ENCODE results near the gene STARD13. TPM values are rescaled to one million over a fixed set of nuclear protein-coding genes. Genes with fewer than 3 reads are reported as not detected.

STARD13 gene
- total RNA-seq, 1 experiment from 2014 or later: 26.6 TPM

GRCh38 chr13:33199289-33199850 lies 86.2 kb downstream of the STARD13 start:
- peaks cover 68% of the 10 kb centered on the region for H3K79me2 ChIP-seq (ENCODE audit: low read length)
- no peaks in the 10 kb centered on the region for H3K9me3 ChIP-seq (ENCODE audit: low read length)
- intact Hi-C loops (cut with micrococcal nuclease): no loop called here

DNA sequence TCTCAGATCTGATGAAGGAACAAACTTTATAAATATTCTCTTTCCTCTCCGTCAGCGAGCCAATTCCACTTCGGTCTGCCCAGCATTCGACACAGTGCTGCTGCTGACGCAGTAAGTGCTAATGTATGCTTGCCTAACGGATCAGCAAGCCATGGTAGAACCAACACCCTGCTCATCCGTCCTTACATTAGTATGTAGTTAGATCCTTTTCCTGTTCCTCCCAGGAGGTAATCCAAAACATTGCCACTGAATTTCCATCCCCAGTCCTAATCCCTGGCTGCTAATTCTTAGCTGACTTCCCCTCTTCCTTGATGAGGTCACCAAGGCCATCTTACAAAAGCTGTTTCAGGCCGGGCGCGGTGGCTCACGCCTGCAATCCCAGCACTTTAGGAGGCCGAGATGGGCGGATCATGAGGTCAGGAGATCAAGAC lies 88.0 kb downstream of the STARD13 start:
- Histone ChIP-seq H2AFZ (ENCODE audit: low read length) (no peak overlapping the region), H3K79me2 (ENCODE audit: low read length) (peaks cover 68% of the 10 kb centered on the region), H3K4me3 (ENCODE audit: low read length) (no peak overlapping the region), H3K27me3 (ENCODE audit: low read length) (no peaks in the 10 kb centered on the region), H3K9me3 (ENCODE audit: low read length) (no peaks in the 10 kb centered on the region), H3K4me1 (ENCODE audit: insufficient read depth, low read length) (peaks cover 15% of the 10 kb centered on the region), H3K9me2 (replicated peaks; ENCODE audit: low read length) (no peaks in the 10 kb centered on the region), H3K9ac (ENCODE audit: low read length) (no peak overlapping the region), H3K27ac (ENCODE audit: low read length) (no peak overlapping the region), H3K4me2 (ENCODE audit: low read length) (no peak overlapping the region), H3F3A (ENCODE audit: low read length, unreplicated experiment) (peaks cover 3% of the 10 kb centered on the region), H4K20me1 (ENCODE audit: low read length) (no peaks in the 10 kb centered on the region), H3K36me3 (ENCODE audit: low read depth, low read length) (no peaks in the 10 kb centered on the region)
- no peak for TF ChIP-seq EZH2phosphoT487 (IDR thresholded peaks at IDR 0.05; ENCODE audit: borderline replicate concordance, low read length)
- TF ChIP-seq EZH2 (IDR thresholded peaks at IDR 0.05; ENCODE audit: low read length, unreplicated experiment): no peak
- no peak for TF ChIP-seq CTCF (conservative IDR thresholded peaks at IDR 0.05; ENCODE audit: low read depth, low read length)
- ChIA-PET POLR2A (ENCODE audit: unreplicated experiment) (no interaction called here), CTCF (no interaction called here)
- DNase-seq (no peak), ATAC-seq (no peak)
- intact Hi-C loops (cut with micrococcal nuclease): no loop called here
- BruUV-seq (replicated peaks): no TSS peak

More at GRCh38 chr13:33199289-33199850, 86.2 kb downstream of the STARD13 start:
- no peak overlapping the region for H3K9ac ChIP-seq (ENCODE audit: low read length)
- no peak overlapping the region for H2AFZ ChIP-seq (ENCODE audit: low read length)
- no peak overlapping the region for H3K4me2 ChIP-seq (ENCODE audit: low read length)
- no peak overlapping the region for H3K27ac ChIP-seq (ENCODE audit: low read length)
- H4K20me1 ChIP-seq (ENCODE audit: low read length): no peaks in the 10 kb centered on the region
- peaks cover 3% of the 10 kb centered on the region for H3F3A ChIP-seq (ENCODE audit: low read length, unreplicated experiment)
- H3K9me2 ChIP-seq (replicated peaks; ENCODE audit: low read length): no peaks in the 10 kb centered on the region
- ATAC-seq (no peak), DNase-seq (no peak)
- H3K27me3 ChIP-seq (ENCODE audit: low read length): no peaks in the 10 kb centered on the region
- ChIA-PET CTCF (no interaction called here), POLR2A (ENCODE audit: unreplicated experiment) (interaction anchor here (0.5 kb wide), 1 partner anchor 215 kb away, joined by 6 read pairs; no protein-coding TSS in a partner anchor)
- no TSS peak for BruUV-seq (replicated peaks)
- TF ChIP-seq EZH2phosphoT487 (IDR thresholded peaks at IDR 0.05; ENCODE audit: borderline replicate concordance, low read length): no peak
- TF ChIP-seq EZH2 (IDR thresholded peaks at IDR 0.05; ENCODE audit: low read length, unreplicated experiment): no peak
- TF ChIP-seq CTCF (conservative IDR thresholded peaks at IDR 0.05; ENCODE audit: low read depth, low read length): no peak
- peaks cover 12% of the 10 kb centered on the region for H3K4me1 ChIP-seq (ENCODE audit: insufficient read depth, low read length)
- H3K36me3 ChIP-seq (ENCODE audit: low read depth, low read length): peaks cover 3% of the 10 kb centered on the region; the same call in 1 of the 2 replicates
- H3K4me3 ChIP-seq (ENCODE audit: low read length): no peak overlapping the region

- POLR2A ChIA-PET (ENCODE audit: unreplicated experiment): no interaction called here
- peaks cover 67% of the 10 kb centered on the region for H3K79me2 ChIP-seq (ENCODE audit: low read length)
- no peak for TF ChIP-seq CTCF (conservative IDR thresholded peaks at IDR 0.05; ENCODE audit: low read depth, low read length)
- no peak for TF ChIP-seq EZH2 (IDR thresholded peaks at IDR 0.05; ENCODE audit: low read length, unreplicated experiment)
- no peak for TF ChIP-seq EZH2phosphoT487 (IDR thresholded peaks at IDR 0.05; ENCODE audit: borderline replicate concordance, low read length)
Measured at GRCh38 chr13:33196767-33197166, 88.8 kb downstream of the STARD13 start.

More at GRCh38 chr13:33196767-33197166, 88.8 kb downstream of the STARD13 start:
- Histone ChIP-seq H3K9me3 (ENCODE audit: low read length) (no peaks in the 10 kb centered on the region), H2AFZ (ENCODE audit: low read length) (no peak overlapping the region), H3K4me3 (ENCODE audit: low read length) (no peak overlapping the region), H3K9ac (ENCODE audit: low read length) (no peak overlapping the region), H4K20me1 (ENCODE audit: low read length) (no peaks in the 10 kb centered on the region), H3K27me3 (ENCODE audit: low read length) (no peaks in the 10 kb centered on the region), H3K27ac (ENCODE audit: low read length) (no peak overlapping the region), H3F3A (ENCODE audit: low read length, unreplicated experiment) (peaks cover 3% of the 10 kb centered on the region), H3K4me2 (ENCODE audit: low read length) (no peak overlapping the region), H3K36me3 (ENCODE audit: low read depth, low read length) (no peaks in the 10 kb centered on the region), H3K9me2 (replicated peaks; ENCODE audit: low read length) (no peaks in the 10 kb centered on the region), H3K4me1 (ENCODE audit: insufficient read depth, low read length) (peaks cover 15% of the 10 kb centered on the region)
- no peak for ATAC-seq
- intact Hi-C loops (cut with micrococcal nuclease): no loop called here
- DNase-seq: no peak
- BruUV-seq (replicated peaks): no TSS peak
- CTCF ChIA-PET: no interaction called here
